Measurements from ENCODE around the gene ZNF605. TPM values are rescaled to one million over a fixed set of nuclear protein-coding genes. Genes with fewer than 3 reads are reported as not detected.

The ZNF605 gene
- total RNA-seq, 4 donors from 2014 or later, result 4.9 to 18.3 (median 6.3) TPM

DNA sequence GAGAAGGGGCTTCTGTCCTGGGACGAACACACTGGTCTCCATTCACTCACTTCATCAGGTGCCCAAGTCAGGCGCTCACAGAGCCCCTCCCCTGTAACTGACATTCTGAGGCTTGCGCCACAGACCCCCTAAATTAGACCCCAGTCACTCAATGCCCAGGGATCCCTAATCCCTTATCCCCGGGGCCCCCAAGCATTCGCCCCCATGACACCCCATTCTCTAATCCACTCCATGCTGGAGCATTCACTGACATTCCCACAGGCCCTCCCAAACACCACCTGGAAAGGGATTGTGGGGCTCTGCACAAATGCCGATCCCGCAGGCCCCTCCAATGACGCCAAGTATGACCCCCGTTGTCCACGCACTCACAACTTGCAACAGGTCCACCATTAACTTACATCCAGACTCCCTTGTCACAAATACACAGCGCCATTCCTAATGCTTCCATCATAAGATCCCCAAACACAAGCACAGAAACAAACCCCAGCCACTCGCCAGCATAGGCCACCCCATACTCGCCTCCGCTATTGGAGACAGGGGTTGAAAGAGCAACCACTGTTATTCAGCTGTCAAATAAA is 1.5 kb downstream of the ZNF605 start:
- H3K27me3 ChIP-seq, result no peaks in the 10 kb centered on the region
- peaks cover 11% of the 10 kb centered on the region for H3K36me3 ChIP-seq
- H3K4me1 ChIP-seq, result peaks cover 19% of the 10 kb centered on the region
- no peak overlapping the region for H3K27ac ChIP-seq
- peaks cover 15% of the 10 kb centered on the region for H3K9me3 ChIP-seq
- H3K4me3 ChIP-seq, result peak overlapping the region; percentile 93
- DNase-seq (ENCODE audit: low spot score in 2 of 2), result no peak
- no peak for TF ChIP-seq POLR2AphosphoS5 (IDR thresholded peaks at IDR 0.05)
- TF ChIP-seq CTCF (IDR thresholded peaks at IDR 0.05), result no peak
- no peak for TF ChIP-seq EP300 (IDR thresholded peaks at IDR 0.05)
- no peak for TF ChIP-seq POLR2A (IDR thresholded peaks at IDR 0.05)
- WGBS, result 95% methylated on average over 14 of the region's 14 CpGs

- 97% methylated on average over 7 of the region's 7 CpGs for WGBS
- DNase-seq (ENCODE audit: low spot score in 2 of 2), result no peak
- TF ChIP-seq POLR2AphosphoS5 (IDR thresholded peaks at IDR 0.05) (no peak), POLR2A (IDR thresholded peaks at IDR 0.05) (no peak), CTCF (IDR thresholded peaks at IDR 0.05) (no peak), EP300 (IDR thresholded peaks at IDR 0.05) (no peak)
- peaks cover 23% of the 10 kb centered on the region for H3K9me3 ChIP-seq
- H3K27me3 ChIP-seq, result no peaks in the 10 kb centered on the region
- no peak overlapping the region for H3K4me3 ChIP-seq
- H3K36me3 ChIP-seq, result peaks cover 17% of the 10 kb centered on the region
- H3K27ac ChIP-seq, result no peak overlapping the region
- H3K4me1 ChIP-seq, result peaks cover 19% of the 10 kb centered on the region
These were observed 2.3 kb downstream of the ZNF605 start for GRCh38 chr12:132953771-132954170.

DNA sequence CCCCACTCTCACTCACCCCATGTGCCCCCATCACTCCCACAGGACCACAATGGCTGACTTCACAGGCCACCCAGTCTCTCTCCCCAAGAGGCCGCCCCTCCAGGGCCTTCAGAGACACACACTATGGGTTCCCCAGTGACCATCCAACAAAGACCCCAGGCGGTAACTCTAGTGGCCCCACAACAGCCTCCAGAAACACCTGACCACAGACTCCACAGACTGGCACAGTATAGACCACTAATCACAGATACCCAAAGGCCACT is 3.0 kb downstream of the ZNF605 start:
- peaks cover 30% of the 10 kb centered on the region for H3K9me3 ChIP-seq
- TF ChIP-seq EP300 (IDR thresholded peaks at IDR 0.05) (no peak), CTCF (IDR thresholded peaks at IDR 0.05) (no peak), POLR2A (IDR thresholded peaks at IDR 0.05) (no peak), POLR2AphosphoS5 (IDR thresholded peaks at IDR 0.05) (no peak)
- H3K27ac ChIP-seq, result no peak overlapping the region
- 100% methylated on average over 2 of the region's 2 CpGs for WGBS
- H3K36me3 ChIP-seq, result peaks cover 24% of the 10 kb centered on the region
- no peak for DNase-seq (ENCODE audit: low spot score in 2 of 2)
- H3K4me3 ChIP-seq, result no peak overlapping the region
- peaks cover 19% of the 10 kb centered on the region for H3K4me1 ChIP-seq
- no peaks in the 10 kb centered on the region for H3K27me3 ChIP-seq

DNA sequence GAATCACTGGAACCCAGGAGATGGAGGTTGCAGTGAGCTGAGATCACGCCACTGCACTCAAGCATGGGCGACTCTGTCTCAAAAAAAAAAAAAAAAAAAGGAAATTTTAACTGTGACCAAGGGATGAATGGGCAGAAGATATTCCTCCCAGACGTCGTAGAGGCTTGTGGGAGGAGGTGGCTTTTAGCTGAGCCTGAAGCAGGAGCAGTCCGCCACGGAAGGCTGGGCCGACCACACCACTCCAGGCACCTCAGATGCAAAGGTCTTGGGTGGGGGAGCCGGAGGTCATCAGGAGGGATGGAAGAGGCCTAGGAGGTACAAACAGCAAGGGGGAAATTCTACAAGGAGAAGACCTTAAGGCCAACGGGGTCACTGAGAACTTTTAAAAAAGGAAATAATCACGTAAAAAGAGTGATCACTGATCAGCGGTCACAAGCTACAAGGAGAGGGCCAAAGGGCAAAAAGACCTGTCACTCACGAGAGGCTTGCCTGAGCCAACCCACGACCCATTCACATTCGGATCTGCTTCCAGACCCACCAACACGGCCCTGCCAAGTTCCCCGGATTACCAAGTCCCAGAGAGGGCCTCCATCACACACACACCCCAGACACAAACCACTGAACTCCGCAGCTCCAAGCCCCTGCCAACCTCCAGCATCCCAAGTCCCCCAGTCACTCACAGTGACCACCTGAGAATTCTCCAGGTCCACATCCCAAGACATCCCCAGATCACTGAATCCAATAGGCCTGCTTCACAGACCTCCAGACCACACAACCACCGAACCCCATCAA is 3.5 kb downstream of the ZNF605 start:
- Histone ChIP-seq H3K9me3 (peaks cover 31% of the 10 kb centered on the region), H3K27me3 (no peaks in the 10 kb centered on the region), H3K36me3 (peaks cover 29% of the 10 kb centered on the region), H3K27ac (no peak overlapping the region), H3K4me3 (no peak overlapping the region), H3K4me1 (peaks cover 19% of the 10 kb centered on the region)
- DNase-seq (ENCODE audit: low spot score in 2 of 2), result no peak
- TF ChIP-seq EP300 (IDR thresholded peaks at IDR 0.05) (no peak), POLR2AphosphoS5 (IDR thresholded peaks at IDR 0.05) (no peak), CTCF (IDR thresholded peaks at IDR 0.05) (no peak), POLR2A (IDR thresholded peaks at IDR 0.05) (no peak)
- 97% methylated on average over 18 of the region's 18 CpGs for WGBS

GRCh38 chr12:132951649-132952048 is 4.5 kb downstream of the ZNF605 start:
- Histone ChIP-seq H3K27me3 (no peaks in the 10 kb centered on the region), H3K4me1 (peaks cover 14% of the 10 kb centered on the region), H3K4me3 (no peak overlapping the region), H3K27ac (no peak overlapping the region), H3K36me3 (peaks cover 38% of the 10 kb centered on the region), H3K9me3 (peaks cover 40% of the 10 kb centered on the region)
- DNase-seq (ENCODE audit: low spot score in 2 of 2), result no peak
- TF ChIP-seq POLR2AphosphoS5 (IDR thresholded peaks at IDR 0.05) (no peak), CTCF (IDR thresholded peaks at IDR 0.05) (no peak), EP300 (IDR thresholded peaks at IDR 0.05) (no peak), POLR2A (IDR thresholded peaks at IDR 0.05) (no peak)
- 98% methylated on average over 8 of the region's 8 CpGs for WGBS
